OCI-LY1 (cell line): Measurements from ENCODE around the gene SV2C.

Experiments used
- EZH2 ChIP-seq: fragments of 200-600 bp; sonication (generic), shearing (Covaris generic); IDR thresholded peaks from 2 replicates; pipeline ENCODE4 v1.8.0; 2017; ENCODE audit warnings: borderline replicate concordance, mixed run types, mild to moderate bottlenecking, antibody characterized with exemption, low read length, moderate library complexity, mixed read lengths
- TF ChIP-seq, protein P1 (sequence below): fragments of 200-600 bp; sonication (generic), shearing (Covaris generic); IDR thresholded peaks from 2 replicates; pipeline ENCODE4 v1.5.1; 2017; ENCODE audit warnings: mild to moderate bottlenecking, antibody characterized with exemption, low read length, moderate library complexity, mixed read lengths

DNA sequence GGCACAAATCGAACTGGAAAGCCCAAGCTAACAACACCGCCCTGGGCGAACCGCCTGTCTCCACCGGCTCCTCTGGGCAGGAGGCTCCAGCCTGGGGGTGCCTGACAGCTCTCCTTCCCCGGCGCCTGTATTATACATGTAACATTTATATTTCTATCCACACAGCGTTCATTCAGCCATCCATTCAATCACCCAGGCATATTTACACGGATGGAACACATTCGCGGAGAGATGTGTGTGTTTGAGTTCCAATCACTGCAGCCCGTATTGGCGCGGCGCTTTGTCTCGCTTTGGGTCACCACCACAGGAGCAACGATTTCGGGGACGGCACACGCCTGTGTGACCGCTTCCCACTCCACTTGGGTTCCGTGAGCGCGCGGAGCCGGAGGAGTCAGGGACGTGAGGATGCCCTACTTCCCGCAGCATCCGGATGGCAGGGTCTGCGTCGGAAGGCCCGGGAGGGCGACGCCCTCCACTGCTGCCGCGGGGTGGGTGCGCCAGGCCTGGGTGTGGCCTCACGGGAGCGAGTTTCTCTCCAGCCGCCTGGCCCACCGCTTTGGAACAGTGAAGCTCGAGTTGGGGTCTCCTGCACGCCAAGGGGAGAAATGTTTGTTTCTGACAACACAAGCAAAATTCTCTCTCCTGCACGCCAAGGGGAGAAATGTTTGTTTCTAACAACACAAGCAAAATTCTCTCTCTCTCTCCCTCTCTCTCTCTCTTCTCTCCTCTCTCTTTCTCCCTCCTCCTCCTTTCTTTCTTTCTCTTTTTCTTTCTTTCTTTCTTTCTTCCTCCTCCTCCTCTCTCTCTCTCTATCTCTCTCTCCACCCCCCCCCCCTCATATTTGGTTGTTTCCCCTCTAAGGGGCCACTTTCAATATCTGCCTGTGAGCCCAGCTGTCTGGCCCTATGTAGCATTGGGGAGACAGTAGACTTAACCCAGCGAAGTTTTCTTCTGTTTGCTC lies 1.1 kb upstream of the SV2C start:
- TF ChIP-seq, protein P1, sequence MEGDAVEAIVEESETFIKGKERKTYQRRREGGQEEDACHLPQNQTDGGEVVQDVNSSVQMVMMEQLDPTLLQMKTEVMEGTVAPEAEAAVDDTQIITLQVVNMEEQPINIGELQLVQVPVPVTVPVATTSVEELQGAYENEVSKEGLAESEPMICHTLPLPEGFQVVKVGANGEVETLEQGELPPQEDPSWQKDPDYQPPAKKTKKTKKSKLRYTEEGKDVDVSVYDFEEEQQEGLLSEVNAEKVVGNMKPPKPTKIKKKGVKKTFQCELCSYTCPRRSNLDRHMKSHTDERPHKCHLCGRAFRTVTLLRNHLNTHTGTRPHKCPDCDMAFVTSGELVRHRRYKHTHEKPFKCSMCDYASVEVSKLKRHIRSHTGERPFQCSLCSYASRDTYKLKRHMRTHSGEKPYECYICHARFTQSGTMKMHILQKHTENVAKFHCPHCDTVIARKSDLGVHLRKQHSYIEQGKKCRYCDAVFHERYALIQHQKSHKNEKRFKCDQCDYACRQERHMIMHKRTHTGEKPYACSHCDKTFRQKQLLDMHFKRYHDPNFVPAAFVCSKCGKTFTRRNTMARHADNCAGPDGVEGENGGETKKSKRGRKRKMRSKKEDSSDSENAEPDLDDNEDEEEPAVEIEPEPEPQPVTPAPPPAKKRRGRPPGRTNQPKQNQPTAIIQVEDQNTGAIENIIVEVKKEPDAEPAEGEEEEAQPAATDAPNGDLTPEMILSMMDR = no peak
- no peak for TF ChIP-seq EZH2
